Left ventricle myocardium inferior (tissue), 1 donor: ENCODE data around the gene DDX1. TPM values are rescaled to one million over a fixed set of nuclear protein-coding genes. Genes with fewer than 3 reads are reported as not detected.
"Not testable (repeated sequence)": the region's sequence is repeated elsewhere in the genome, so short reads cannot be mapped to it uniquely, and the experiment has no call there.

Experiments
- DNase-seq: peaks from one replicate; pipeline ENCODE4 v3.0.0-alpha.2; 2020
- H3K27ac ChIP-seq: fragments of 200-600 bp; replicated peaks from 2 replicates; pipeline ENCODE4 v1.8.0; 2021
- H3K27me3 ChIP-seq: fragments of 200-600 bp; 2 replicates; pipeline ENCODE4 v1.8.0; 2021; ENCODE audit warnings: low read depth
- H3K36me3 ChIP-seq: fragments of 200-600 bp; 2 replicates; pipeline ENCODE4 v1.8.0; 2021
- H3K4me1 ChIP-seq: fragments of 200-600 bp; 2 replicates; pipeline ENCODE4 v1.8.0; 2021
- H3K4me3 ChIP-seq: fragments of 200-600 bp; 2 replicates; pipeline ENCODE4 v1.8.0; 2021; ENCODE audit warnings: mild to moderate bottlenecking, moderate library complexity
- H3K9me3 ChIP-seq: fragments of 200-600 bp; replicated peaks from 2 replicates; pipeline ENCODE4 v1.8.0; 2021
- intact Hi-C: fragments of 100-400 bp; cut with micrococcal nuclease; formaldehyde crosslinking; loops from one replicate; pipeline ENCODE4 v1.11.0; 2022
- total RNA-seq: library from RNA; stranded (reverse); fragmentation: NEBNext Ultra II Directional; extraction: Animal tissue kit (Norgen Biotek cat#: 25700); gene quantifications from one replicate; pipeline ENCODE4 v1.2.1, GENCODE V29; 2021
- TF ChIP-seq, protein P1 (sequence below): fragments of 200-600 bp; IDR thresholded peaks from 2 replicates; pipeline ENCODE4 v1.8.0; 2021; ENCODE audit warnings: antibody characterized with exemption, mild to moderate bottlenecking, borderline replicate concordance
- donor health status: DM: no; HTN: yes; CAD: no; lungs with severe emphysema.

DDX1 gene
- total RNA-seq, 1 donor from 2014 or later = 156 TPM

DNA sequence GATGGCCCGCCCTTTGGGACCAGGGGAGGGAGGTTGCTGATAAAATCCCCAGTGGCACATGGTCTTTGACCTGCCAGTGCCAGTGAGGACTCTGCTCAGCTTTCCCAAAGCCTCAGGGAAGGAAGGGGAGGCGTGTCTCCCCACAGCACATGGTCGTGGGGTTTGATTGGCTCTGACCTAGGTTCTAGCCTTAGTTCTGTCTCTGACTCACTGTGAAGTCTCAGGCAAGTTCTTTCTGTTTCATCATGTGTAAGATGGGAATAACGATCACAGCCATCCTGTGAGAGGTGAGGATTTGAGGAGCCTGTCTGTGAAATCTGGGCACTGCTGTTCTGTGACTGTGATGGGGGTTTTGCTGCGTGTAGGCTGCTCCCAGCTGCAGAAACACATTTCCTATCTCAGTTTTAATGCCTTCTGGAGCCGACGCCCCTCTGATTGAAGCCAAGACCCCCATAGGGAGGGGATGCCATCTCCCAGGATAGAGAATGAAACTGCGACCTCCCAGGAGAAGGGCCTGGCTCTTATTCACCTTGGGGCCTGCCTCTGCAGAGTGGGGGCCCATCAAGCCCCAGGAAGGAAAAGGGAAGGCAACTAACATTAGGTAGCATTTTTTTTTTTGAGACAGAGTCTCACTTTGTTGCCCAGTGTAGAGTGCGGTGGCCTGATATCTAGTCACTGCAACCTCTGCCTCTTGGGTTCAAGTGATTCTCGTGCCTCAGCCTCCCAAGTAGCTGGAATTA lies 84.0 kb downstream of the DDX1 start:
- Histone ChIP-seq H3K36me3 (no peaks in the 10 kb centered on the region), H3K27ac (no peak overlapping the region), H3K9me3 (peaks cover 4% of the 10 kb centered on the region), H3K4me1 (no peaks in the 10 kb centered on the region), H3K4me3 (no peak overlapping the region), H3K27me3 (peaks cover 10% of the 10 kb centered on the region)
- no peak for DNase-seq
- intact Hi-C loops = no loop called here
- TF ChIP-seq, protein P1, sequence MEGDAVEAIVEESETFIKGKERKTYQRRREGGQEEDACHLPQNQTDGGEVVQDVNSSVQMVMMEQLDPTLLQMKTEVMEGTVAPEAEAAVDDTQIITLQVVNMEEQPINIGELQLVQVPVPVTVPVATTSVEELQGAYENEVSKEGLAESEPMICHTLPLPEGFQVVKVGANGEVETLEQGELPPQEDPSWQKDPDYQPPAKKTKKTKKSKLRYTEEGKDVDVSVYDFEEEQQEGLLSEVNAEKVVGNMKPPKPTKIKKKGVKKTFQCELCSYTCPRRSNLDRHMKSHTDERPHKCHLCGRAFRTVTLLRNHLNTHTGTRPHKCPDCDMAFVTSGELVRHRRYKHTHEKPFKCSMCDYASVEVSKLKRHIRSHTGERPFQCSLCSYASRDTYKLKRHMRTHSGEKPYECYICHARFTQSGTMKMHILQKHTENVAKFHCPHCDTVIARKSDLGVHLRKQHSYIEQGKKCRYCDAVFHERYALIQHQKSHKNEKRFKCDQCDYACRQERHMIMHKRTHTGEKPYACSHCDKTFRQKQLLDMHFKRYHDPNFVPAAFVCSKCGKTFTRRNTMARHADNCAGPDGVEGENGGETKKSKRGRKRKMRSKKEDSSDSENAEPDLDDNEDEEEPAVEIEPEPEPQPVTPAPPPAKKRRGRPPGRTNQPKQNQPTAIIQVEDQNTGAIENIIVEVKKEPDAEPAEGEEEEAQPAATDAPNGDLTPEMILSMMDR = no peak

DNA sequence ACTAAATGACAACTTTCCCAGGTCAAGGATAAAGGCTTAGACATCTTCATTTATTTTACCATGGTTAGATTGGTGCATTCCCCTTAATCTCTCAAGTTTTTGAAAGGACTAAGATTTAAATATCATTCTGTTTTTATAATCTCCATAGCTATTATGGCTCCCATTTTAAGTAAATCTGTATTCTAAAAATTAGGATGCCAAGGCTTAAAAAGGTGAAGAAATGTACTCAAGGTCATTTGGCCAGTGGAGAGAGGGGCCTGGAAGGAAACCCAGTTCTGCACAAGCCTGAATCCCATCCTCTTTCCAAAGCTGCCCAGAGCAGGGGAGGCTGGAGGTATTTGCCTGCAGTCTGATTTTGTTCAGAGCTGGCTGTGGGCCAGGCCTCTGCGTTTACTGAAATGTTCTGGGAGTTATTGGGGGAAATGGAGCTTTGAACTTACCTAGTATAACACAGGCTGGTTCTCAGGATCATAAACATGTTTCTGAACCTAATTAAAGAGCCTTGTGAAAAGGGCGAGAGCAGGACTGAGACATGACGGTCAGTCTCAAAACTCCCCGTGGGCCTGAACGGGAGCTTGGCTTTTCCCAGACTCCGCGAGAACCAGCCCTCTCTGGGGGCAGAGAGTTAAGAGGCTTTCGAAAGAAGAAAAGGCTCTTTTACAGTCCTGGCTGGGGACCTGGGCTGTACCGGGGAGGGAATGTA lies 85.6 kb downstream of the DDX1 start:
- no peak overlapping the region for H3K4me3 ChIP-seq
- peaks cover 4% of the 10 kb centered on the region for H3K9me3 ChIP-seq
- H3K27me3 ChIP-seq = peaks cover 10% of the 10 kb centered on the region
- no peaks in the 10 kb centered on the region for H3K36me3 ChIP-seq
- TF ChIP-seq, protein P1 = no peak
- intact Hi-C loops = no loop called here
- no peak for DNase-seq
- H3K27ac ChIP-seq = no peak overlapping the region
- no peaks in the 10 kb centered on the region for H3K4me1 ChIP-seq

DNA sequence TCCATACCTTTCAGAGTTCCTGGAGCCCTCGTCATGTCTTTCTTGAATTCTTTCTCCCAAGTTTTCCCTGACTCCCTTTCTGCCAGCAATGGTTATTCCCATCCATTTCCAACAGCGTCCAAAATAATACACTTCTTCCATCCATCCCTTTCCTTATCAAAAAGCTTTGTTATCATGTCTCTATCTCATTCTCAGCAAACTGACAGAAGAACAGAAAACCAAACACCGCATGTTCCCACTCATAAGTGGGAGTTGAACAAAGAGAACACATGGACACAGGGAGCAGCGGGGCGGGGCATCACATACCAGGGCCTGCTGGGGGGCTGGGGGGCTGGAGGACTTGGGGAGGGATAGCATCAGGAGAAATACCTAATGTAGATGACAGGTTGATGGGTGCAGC lies 86.7 kb downstream of the DDX1 start:
- intact Hi-C loops = no loop called here
- Histone ChIP-seq H3K27ac (no peak overlapping the region), H3K36me3 (no peaks in the 10 kb centered on the region), H3K9me3 (peaks cover 4% of the 10 kb centered on the region), H3K4me3 (no peak overlapping the region), H3K4me1 (no peaks in the 10 kb centered on the region), H3K27me3 (peaks cover under 1% of the 10 kb centered on the region)
- DNase-seq = no peak
- TF ChIP-seq, protein P1 = no peak

DNA sequence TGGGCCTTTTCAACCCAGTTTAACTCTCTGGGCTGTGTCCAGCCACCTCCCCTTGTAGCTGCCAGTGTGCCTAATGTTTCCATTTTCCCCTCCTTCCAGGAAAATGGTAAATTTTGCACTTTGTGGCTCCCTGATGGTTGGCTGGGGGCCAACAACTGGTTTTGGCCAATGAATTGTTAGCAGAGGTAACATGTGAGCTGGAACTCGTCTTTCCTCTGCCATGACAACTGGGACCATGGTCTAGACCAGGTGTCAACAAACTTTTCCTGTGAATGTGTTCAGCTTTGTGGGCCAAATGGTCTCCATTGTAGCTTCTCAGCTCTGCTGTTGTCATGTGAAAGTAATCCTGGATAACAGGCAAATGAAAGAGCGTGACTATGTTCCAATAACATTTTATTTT lies 87.2 kb downstream of the DDX1 start:
- TF ChIP-seq, protein P1 = no peak
- DNase-seq = no peak
- intact Hi-C loops = no loop called here
- no peak overlapping the region for H3K27ac ChIP-seq
- H3K4me3 ChIP-seq = no peak overlapping the region
- no peaks in the 10 kb centered on the region for H3K4me1 ChIP-seq
- H3K27me3 ChIP-seq = no peaks in the 10 kb centered on the region
- peaks cover 4% of the 10 kb centered on the region for H3K9me3 ChIP-seq
- no peaks in the 10 kb centered on the region for H3K36me3 ChIP-seq

DNA sequence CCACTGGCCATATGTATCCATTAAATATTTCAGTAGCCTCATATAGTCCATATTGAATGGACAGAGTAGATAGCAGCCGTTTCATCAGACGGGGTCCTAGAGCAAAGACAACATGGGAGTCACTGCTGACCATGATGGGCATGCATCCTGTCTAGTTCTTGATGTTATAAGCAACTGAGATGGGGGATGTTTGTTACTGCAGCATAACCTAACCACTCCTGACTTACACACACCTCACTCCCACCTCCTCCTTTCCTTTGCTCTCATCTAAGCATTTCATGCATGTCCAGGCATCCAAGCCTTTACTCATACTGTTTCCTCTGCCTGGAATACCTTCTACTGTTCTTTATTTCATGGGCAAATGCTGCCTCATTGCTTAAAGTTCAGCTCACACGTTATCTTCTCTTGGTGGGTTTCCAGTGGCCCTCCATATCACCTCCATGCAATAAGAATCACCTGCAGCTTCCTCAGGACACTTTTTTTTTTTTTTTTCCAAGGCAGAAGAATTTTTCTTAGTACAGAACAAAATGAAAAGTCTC lies 87.8 kb downstream of the DDX1 start:
- Histone ChIP-seq H3K4me1 (no peaks in the 10 kb centered on the region), H3K36me3 (no peaks in the 10 kb centered on the region), H3K27ac (no peak overlapping the region), H3K9me3 (peaks cover 4% of the 10 kb centered on the region), H3K4me3 (no peak overlapping the region), H3K27me3 (no peaks in the 10 kb centered on the region)
- intact Hi-C loops = no loop called here
- no peak for DNase-seq
- TF ChIP-seq, protein P1 = no peak

DNA sequence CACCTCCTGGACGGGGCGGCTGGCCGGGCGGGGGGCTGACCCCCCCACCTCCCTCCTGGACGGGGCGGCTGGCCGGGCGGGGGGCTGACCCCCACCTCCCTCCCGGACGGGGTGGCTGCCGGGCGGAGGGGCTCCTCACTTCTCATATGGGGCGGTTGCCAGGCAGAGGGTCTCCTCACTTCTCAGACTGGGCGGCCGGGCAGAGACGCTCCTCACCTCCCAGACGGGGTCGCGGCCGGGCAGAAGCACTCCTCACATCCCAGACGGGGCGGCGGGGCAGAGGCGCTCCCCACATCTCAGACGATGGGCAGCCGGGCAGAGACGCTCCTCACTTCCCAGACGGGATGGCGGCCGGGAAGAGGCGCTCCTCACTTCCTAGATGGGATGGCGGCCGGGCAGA lies 88.5 kb downstream of the DDX1 start:
- H3K4me1 ChIP-seq, H3K4me3 ChIP-seq, intact Hi-C loops, H3K9me3 ChIP-seq, H3K27me3 ChIP-seq, H3K36me3 ChIP-seq, H3K27ac ChIP-seq, DNase-seq: not testable (repeated sequence)
